Measurements from ENCODE around the gene KIAA1143.

The KIAA1143 gene

GRCh38 chr3:44729384-44729910 lies 32.0 kb downstream of the KIAA1143 start, which contains the start of gene ZNF501:
Gene ZNF501 (plus strand): TSS chr3:44729635. CDS start chr3:44734422, 4,787 bp downstream.
- in situ Hi-C loops (cut with HindIII; ENCODE audit: low pct_unique_long_range_greater_than_20kb, low sequenced_read_pairs) = no loop called here
- TF ChIP-seq JUND (IDR thresholded peaks at IDR 0.05; ENCODE audit: low read depth) = no peak

GRCh38 chr3:44722103-44722401 lies 39.4 kb downstream of the KIAA1143 start:
- TF ChIP-seq JUND (IDR thresholded peaks at IDR 0.05; ENCODE audit: low read depth) = no peak
- DNase-seq (ENCODE audit: low read depth in 1 of 2, low spot score in 1 of 2) = no peak
- in situ Hi-C loops (cut with HindIII; ENCODE audit: low pct_unique_long_range_greater_than_20kb, low sequenced_read_pairs) = no loop called here

More at GRCh38 chr3:44729384-44729910, 32.0 kb downstream of the KIAA1143 start, which contains the start of gene ZNF501:
- DNase-seq (ENCODE audit: low read depth in 1 of 2, low spot score in 1 of 2) = peak in 1 of 2 experiments; percentile 66

GRCh38 chr3:44721231-44722102 lies 40.0 kb downstream of the KIAA1143 start:
- in situ Hi-C loops (cut with HindIII; ENCODE audit: low pct_unique_long_range_greater_than_20kb, low sequenced_read_pairs) = no loop called here
- DNase-seq (ENCODE audit: low read depth in 1 of 2, low spot score in 1 of 2) = no peak

GRCh38 chr3:44712455-44713075 lies 48.9 kb downstream of the KIAA1143 start, which contains the start of gene ZNF502:
Gene ZNF502 (plus strand): TSS chr3:44712660. CDS start chr3:44720262, 7,602 bp downstream.
- in situ Hi-C loops (cut with HindIII; ENCODE audit: low pct_unique_long_range_greater_than_20kb, low sequenced_read_pairs) = no loop called here
- TF ChIP-seq JUND (IDR thresholded peaks at IDR 0.05; ENCODE audit: low read depth) = no peak
- DNase-seq (ENCODE audit: low read depth in 1 of 2, low spot score in 1 of 2) = no peak

More at GRCh38 chr3:44721231-44722102, 40.0 kb downstream of the KIAA1143 start:
- no peak for TF ChIP-seq JUND (IDR thresholded peaks at IDR 0.05; ENCODE audit: low read depth)

All from T47D (cell line).